SK-N-MC (cell line): ENCODE measurements around the gene ERP27.

Source experiments
- EZH2 ChIP-seq: fragments of 200-600 bp; sonication (generic); IDR thresholded peaks from one replicate; pipeline ENCODE4 v1.6.1; 2017; ENCODE audit warnings: antibody characterized with exemption
- FOXP2 ChIP-seq: optimal IDR thresholded peaks from 2 replicates; pipeline ENCODE3; 2011; ENCODE audit warnings: mild to moderate bottlenecking, moderate library complexity; ENCODE audit not compliant: insufficient read depth; ENCODE audit errors: extremely low read length, control extremely low read depth
- POLR2AphosphoS5 ChIP-seq: IDR thresholded peaks from 2 replicates; pipeline ENCODE4 v1.6.1; 2012; ENCODE audit warnings: mild to moderate bottlenecking, low read depth, low read length, borderline replicate concordance

- TF ChIP-seq POLR2AphosphoS5 (no peak), EZH2 (no peak), FOXP2 (no peak)
These were observed 15.9 kb upstream of the ERP27 start for GRCh38 chr12:14954269-14954668.
